Stomach (tissue), 4 donors: ENCODE data around the gene ANKRD39.

Experiments
- EP300 ChIP-seq: sonication (generic); formaldehyde crosslinking; IDR thresholded peaks from one replicate; pipeline ENCODE4 v1.6.1; 2017; ENCODE audit warnings: antibody characterized with exemption
- POLR2A ChIP-seq, 4 donors: fragments of 450-650 bp; IDR thresholded peaks; one replicate each; pipeline ENCODE4 v1.6.1; 2016; ENCODE audit warnings: antibody characterized with exemption in 4 of 4, control low read depth in 2 of 4, mild to moderate bottlenecking in 1 of 4, moderate library complexity in 1 of 4
- POLR2AphosphoS5 ChIP-seq, 3 donors: sonication (generic); formaldehyde crosslinking; IDR thresholded peaks; one replicate each; pipeline ENCODE4 v1.6.1; 2016; ENCODE audit warnings: antibody characterized with exemption in 3 of 3
- TF ChIP-seq, protein P1 (sequence below), 7 experiments: fragments of 450-650 bp in 4 of 7; fragments of 200-600 bp in 3 of 7; sonication (generic) in 3 of 7; IDR thresholded peaks; one replicate each; pipeline ENCODE4 v1.5.1; 2016 to 2019; ENCODE audit warnings: antibody characterized with exemption in 7 of 7, control low read depth in 2 of 7, mild to moderate bottlenecking in 1 of 7

DNA sequence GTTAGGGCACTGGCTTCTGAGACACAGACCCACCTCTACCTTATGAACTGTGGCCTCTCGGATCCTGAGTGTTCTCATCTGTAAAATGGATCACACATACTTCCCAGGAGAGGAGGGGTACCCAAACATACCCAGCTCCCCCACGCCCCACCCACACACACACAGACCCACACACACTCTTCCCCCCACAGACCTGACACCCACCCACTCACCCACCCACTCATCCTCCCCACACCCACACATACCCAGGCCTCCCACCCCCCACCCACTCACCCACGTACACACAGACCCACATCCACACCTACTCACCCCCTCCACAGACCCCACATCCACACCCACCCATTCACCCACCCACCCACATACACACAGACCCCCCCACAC lies 36.3 kb upstream of the ANKRD39 start:
- TF ChIP-seq, protein P1, sequence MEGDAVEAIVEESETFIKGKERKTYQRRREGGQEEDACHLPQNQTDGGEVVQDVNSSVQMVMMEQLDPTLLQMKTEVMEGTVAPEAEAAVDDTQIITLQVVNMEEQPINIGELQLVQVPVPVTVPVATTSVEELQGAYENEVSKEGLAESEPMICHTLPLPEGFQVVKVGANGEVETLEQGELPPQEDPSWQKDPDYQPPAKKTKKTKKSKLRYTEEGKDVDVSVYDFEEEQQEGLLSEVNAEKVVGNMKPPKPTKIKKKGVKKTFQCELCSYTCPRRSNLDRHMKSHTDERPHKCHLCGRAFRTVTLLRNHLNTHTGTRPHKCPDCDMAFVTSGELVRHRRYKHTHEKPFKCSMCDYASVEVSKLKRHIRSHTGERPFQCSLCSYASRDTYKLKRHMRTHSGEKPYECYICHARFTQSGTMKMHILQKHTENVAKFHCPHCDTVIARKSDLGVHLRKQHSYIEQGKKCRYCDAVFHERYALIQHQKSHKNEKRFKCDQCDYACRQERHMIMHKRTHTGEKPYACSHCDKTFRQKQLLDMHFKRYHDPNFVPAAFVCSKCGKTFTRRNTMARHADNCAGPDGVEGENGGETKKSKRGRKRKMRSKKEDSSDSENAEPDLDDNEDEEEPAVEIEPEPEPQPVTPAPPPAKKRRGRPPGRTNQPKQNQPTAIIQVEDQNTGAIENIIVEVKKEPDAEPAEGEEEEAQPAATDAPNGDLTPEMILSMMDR (IDR thresholded peaks at IDR 0.05): no peak
- TF ChIP-seq POLR2AphosphoS5 (IDR thresholded peaks at IDR 0.05): no peak
- TF ChIP-seq POLR2A (IDR thresholded peaks at IDR 0.05): no peak
- TF ChIP-seq EP300: no peak
